GM18517 (cell line): Measurements from ENCODE around the gene ACAP2.
"Not testable (repeated sequence)": the region's sequence is repeated elsewhere in the genome, so short reads cannot be mapped to it uniquely, and the experiment has no call there.

ENCODE experiments used
- ATAC-seq: cut with Tn5 transposase; IDR thresholded peaks from one replicate; pipeline ENCODE4 v1.9.1; 2021; ENCODE audit warnings: mild to moderate bottlenecking, moderate library complexity; ENCODE audit not compliant: unreplicated experiment

Gene ACAP2

DNA sequence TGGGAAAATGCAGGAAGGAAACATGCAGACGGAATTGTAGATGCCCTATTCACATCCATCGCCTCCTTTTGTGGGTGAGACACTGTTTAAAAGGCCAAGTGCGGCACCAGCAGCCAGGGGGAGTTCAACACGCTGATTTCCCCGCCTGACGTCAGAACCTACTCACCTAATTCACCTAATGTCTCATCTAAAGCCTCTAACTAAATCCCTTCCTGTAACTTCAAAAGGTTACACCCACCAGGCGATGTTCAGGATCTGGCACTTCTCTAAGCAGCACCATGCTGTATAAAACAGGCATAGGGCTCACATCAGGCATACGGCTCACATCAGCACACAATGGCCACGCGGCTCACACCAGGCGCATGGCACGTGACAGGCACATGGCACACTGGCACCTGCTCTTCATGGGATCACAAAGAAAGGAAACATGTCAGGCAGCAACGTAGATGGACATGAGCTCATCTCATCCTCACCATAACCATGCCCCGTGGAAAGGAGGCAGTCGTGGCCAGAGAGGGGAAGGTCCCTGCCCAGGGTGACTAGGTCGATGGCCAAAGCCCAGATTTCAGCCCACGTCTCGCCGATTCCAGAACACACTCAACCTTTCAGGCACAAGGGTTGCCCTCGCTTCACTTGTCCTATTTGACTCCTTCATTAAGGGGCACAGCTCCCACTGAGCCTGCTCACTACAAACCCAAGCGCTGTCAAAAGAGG is 193.6 kb downstream of the ACAP2 start:
- ATAC-seq = no peak

GRCh38 chr3:195248281-195248680 is 194.5 kb downstream of the ACAP2 start:
- no peak for ATAC-seq

GRCh38 chr3:195247863-195248189 is 195.0 kb downstream of the ACAP2 start:
- no peak for ATAC-seq

GRCh38 chr3:195247086-195247862 is 195.5 kb downstream of the ACAP2 start:
- ATAC-seq = no peak

DNA sequence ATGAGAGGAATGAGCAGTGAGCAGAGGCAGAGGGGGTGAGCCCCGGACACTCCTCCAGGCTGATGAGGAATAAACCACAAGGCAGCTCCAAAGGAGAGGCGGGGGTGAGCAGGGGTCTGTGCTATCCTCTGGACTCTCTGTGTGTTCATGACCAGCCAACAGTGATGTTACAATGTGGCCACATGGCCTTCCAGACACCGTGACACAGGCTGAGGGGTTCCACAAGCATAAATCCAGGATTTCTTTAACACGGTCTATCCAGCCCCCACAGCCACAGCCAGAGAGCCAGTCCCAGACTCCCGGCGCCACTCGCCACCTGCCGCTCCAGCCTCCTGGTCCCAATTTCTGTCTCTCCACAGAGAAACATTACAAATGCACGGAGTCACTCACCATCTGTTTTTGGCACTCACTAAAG is 196.2 kb downstream of the ACAP2 start:
- ATAC-seq = no peak

GRCh38 chr3:195245531-195245951 is 197.3 kb downstream of the ACAP2 start:
- ATAC-seq = no peak

DNA sequence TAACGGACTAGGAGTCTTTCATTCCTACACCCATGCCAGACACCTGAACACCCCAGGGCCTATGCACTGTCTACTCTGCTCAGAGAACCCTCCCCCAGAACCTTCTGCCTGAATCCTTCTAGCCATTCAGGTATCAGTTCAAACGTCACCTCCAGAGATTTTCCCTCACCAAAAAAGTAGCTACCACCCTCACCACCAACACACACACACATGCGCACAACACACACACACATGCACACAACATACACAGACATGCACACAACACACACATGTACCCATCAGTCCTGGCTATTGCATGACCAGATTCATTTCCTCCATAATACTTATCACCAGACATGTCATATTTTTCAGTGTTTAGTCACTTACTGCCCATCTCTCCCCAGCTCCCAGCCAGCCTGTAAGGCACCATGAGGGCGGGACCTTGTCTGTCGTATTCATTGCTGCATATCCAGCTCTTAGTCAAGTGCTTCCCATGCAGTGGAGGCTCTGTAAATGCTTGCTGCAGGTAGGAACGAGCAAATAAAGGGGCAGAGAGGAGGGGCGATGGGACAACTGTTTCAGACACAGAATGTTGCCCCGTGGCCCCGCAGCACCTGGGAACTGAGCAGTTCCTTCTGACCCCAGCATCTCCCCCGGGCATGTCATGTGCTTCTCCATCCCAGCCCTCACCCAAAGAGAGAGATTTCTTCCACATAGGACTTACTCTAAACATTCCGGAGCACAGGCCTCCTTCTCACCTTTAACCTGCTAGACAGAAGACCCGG is 201.0 kb downstream of the ACAP2 start:
- no peak for ATAC-seq

DNA sequence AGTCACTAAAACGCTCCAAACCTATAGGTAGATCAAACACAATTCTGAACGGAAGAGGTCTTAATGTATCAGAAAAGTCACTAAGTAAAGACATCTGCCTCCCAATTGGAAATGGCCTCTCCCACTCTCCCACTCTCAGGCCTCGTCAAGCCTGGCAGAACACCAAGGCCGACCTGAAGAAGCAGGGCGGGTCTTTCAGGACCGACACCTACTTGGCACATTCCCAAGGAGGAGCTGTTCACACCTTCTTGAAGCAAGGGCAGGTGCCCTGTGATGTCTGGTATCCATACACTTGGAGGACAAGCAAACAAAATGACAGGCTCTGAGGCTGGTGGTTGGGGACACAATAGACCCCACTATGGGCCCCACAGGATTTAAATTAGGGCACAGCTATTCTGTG is 201.9 kb downstream of the ACAP2 start:
- no peak for ATAC-seq

- ATAC-seq = no peak
Observed at GRCh38 chr3:195240171-195240701, 202.6 kb downstream of the ACAP2 start.

DNA sequence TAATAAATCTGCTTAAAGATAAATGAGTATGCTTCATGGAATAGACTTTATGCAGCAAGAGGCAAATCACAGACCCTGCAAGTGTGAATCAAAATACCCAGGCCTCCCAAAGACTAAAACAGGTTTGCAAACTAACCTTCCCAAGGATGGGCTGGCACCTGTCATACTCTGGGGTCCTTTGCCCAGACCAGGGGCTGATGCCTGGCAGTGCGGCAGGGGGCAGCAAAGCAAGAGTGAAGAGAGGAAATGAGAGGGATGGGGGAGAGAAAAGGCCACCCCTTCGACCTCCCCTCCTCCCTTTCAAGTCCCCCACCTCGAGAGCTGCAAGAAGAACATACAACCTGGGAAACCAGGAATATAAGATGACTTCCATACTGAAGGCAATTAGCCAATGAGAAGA is 203.7 kb downstream of the ACAP2 start:
- ATAC-seq = no peak

DNA sequence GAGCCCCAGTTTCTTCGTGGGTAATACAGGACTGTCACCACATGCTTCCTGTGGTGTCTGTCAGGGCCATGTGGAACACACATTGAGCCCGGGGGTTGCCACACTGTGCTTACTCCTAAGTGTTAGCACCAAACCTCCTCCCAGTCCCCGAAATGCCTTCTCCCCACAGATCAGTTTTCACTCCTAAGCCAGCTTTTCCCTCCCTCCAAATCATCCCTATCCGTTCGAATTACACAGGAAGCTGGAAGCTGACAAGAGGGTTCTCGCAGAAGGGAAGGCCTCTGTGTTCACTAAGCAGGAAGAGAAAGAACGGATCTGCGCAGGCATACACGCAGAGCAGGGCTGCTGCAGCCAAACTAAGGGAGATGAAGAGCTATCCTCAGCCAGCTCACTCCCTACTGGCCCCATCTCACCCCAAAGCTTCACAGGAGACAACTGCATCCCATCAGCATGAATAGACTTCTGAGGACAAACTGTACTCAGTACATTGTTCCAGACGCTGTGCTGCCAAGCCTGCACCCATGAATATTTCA is 204.2 kb downstream of the ACAP2 start:
- ATAC-seq = no peak

- ATAC-seq = no peak
Observed at GRCh38 chr3:195238081-195238571, 204.7 kb downstream of the ACAP2 start.

DNA sequence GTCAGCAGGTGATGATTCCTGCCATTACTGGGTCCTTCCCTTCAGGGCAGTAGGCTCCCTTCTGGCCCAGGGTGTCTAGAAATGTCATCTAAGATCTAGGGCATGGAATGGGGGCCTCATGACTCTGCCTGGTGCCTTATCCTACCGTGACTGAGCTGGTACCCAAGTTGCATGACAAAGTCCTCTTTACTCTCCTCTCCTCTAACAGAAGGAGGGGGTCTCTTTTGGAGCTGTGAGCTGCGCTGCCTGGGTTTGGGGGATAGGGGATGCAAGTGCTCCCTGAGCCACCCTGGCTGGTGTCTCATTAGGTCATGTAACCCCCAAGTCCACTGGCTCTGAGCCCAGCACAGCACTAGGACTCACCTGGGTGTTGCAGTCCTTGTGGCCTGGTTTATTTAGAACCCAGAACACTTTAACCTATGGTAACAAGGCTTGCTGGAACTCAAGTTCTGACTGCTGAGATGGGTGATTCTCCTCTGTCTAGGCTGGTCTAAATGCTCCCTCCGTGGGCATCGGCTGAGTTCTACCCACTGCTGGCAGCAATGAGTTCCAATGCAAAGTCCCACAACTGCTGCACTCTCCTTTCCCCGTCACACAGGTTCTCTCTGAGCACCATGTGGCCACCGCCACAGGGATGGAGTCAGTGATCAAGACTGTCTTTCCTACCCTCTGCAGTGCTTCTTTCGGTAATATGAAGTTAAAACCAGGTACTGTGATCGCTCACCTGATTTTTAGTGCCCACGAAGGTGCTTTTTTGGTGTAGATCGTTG is 205.8 kb downstream of the ACAP2 start:
- ATAC-seq = no peak

DNA sequence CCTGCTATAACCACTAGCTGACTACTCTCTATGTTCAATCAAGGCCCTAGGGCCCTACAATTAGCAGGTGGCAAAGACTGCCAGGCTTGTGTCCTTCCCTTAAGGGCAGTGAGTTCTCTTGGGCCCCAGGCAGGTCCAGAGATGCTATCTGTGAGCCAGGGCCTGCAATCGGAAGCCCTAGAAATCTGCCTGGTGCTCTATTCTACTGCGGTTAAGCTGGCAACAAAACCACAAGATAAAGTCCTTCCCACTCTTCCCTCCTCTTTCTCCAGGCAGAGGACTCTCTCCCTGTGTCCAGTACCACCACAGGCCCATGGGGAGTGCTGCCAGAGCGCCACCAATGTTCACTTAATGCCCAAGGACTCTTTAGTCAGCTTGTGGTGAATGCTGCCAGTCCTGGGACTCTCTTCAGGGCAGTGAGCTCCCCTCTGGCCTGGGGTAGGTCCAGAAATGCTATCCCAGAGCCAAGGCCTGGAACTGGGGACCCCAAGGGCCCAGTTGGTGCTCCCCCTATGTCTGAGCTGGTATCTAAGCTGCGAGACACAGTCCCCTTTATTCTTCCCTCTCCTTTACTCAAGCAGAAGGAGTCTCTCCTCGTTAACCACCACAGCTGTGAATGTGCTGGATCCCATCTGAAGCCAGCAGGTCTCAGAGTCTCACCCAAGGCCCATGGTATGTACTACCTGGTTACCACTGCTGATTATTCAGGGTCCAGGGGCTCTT is 206.6 kb downstream of the ACAP2 start:
- no peak for ATAC-seq

- ATAC-seq = no peak
Observed at GRCh38 chr3:195230244-195230643, 212.6 kb downstream of the ACAP2 start.

DNA sequence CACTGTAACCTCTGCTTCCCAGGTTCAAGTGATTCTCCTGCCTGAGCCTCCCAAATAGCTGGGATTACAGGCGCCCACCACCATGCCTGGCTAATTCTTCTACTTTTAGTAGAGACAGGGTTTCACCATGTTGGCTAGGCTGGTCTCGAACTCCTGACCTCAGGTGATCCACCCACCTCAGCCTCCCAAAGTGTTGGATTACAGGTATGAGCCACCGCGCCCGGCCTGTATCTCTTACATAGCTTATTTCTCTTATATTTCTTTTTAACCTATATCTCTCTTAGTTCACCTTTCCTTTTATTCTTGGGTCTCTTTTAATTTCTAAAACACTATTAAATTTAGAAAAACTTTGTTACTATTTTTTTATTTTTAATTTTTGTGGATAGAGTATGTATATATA is 213.9 kb downstream of the ACAP2 start:
- ATAC-seq = not testable (repeated sequence)

- no peak for ATAC-seq
Observed at GRCh38 chr3:195227871-195228270, 214.9 kb downstream of the ACAP2 start.

GRCh38 chr3:195226900-195227447 is 215.8 kb downstream of the ACAP2 start:
- no peak for ATAC-seq

DNA sequence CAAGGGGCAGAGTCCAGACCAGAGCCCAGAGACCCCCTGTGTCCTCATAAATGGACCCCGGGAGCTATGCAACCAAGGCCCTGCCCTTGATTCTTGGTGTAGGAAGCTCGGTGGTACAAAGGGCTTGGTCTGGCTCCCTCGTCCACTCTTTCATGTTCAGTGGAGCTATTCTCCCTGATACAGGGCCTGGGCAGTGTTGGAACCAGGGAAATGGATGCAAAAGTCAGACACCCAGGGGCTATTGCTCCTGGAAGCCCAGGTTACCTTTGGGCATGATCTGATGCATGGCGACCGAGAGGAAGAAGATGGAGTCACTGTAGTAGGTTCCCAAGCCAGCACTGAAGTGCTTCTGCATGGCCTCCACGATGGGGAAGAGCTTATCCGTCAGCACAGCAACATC is 216.4 kb downstream of the ACAP2 start:
- ATAC-seq = no peak
